ENCODE measurements around the gene PSKH1.
"Not testable (repeated sequence)": the region's sequence is repeated elsewhere in the genome, so short reads cannot be mapped to it uniquely, and the experiment has no call there.

Gene PSKH1

DNA sequence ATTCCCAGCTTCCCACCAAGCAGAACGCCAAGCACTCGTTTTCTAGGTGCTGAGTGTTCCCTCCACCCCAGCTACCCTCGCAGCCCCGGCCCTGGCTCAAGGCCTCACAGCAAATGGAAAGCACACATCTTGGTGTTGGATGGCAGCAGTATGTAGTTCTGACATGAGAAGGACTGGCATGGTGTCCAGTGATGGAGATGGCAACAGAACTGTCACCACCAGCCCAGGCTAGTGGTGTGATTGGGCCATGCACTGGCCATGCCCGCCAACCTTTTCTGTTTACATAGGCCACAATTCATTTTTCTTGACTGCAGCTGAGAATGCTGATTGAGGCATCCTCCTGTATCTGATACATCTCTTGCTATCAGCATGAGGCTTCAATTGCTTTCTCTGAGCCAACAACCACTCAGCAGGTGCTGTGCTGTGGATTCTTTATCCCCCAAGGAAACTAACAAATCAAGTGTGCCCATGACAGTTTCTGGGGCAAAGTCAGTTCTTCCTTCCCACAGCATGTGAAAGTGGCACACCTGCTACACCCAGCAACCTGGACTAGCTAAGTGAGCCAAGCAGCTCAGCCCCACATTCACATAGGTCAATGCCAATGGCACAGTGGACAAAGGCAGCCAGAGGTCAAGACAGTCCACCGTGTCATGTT is 71.5 kb downstream of the PSKH1 start:
- no peak for DNase-seq

GRCh38 chr16:67965668-67966548 is 72.9 kb downstream of the PSKH1 start:
- no peak for DNase-seq

- no peak for DNase-seq
Measured at GRCh38 chr16:67966549-67967182, 73.6 kb downstream of the PSKH1 start.

DNA sequence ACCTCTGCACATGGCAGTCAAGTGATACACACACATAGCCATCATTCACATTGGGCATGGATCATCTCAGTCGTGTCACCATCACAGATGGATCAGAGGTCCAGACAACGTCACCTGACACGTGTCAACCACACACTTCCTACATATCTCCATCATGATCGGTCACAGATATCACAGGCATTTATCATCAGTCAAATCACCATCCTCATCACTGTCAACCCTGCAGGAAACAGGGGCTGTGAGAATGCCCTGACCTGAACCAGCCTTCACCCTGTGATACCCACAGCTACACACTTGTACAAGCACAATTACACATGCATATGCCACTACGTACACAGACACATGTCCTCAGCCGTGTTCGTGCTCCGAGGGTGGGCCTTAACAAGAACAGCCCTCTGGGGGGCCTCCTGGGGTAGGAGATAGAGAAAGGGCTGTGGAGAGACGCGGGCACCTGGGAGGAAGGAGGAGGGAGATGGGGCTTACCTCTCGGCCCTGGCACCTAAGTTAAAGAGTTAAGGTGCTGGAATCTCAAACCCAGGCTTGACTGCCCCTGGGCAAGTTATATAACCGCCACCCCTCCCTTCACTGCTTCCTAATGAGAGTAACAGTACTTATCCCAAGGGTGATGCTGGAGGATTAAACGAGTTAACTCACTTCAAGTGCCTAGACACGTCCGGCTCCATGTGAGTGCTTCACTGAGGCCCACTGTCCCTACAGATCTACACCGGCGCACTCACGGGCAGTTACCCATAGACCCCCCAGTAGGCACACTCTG is 74.3 kb downstream of the PSKH1 start:
- no peak for DNase-seq

- no peak for DNase-seq
Measured at GRCh38 chr16:67967958-67968399, 74.9 kb downstream of the PSKH1 start.

DNA sequence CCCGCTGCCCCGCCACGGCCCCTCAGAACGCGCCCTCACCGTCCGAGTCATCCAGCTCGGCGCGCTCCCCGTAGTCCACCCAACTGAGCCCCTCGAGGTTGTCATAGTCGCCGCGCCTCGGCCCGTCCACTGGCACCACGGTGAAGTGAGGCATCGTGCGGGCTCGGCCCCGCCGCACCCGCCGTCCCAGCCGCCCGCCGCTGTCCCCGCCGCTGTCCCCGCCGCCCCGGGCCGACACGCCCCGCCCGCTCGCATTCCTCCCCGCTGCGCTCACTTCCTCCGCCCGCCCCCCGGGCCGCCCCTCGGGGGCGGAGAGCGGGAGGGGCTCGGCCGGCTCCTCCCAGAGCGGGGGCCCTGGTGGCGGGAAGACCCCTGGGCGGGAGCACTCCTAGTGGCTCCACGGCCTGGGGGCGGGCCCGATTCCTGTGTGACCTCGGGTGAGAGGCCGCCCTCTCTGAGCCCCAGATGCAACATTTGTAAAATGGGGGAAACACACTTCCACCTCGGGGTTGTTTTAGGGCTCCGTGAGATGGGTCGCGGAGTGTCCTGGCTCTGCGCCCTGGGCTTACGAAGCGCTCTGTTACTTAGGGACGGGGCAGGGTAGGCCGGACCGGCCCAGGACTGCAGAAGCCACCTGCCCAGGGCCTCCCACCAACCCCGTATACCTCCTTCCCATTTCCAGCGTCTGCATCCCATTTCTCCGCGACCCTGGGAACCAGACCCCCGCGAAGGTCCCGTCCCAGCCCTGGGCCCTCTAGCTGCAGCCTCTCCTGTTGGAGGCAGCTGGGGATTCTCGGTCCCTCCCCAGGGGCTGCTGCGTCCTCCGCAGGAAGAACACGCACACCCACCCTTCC is 75.6 kb downstream of the PSKH1 start, which contains the start of gene SLC12A4:
Gene SLC12A4, minus strand, starts transcription at position 238 of the 854 bp plus-strand sequence. Its CDS starts 84 bp downstream, at position 154.
- peak; percentile 43 for DNase-seq

DNA sequence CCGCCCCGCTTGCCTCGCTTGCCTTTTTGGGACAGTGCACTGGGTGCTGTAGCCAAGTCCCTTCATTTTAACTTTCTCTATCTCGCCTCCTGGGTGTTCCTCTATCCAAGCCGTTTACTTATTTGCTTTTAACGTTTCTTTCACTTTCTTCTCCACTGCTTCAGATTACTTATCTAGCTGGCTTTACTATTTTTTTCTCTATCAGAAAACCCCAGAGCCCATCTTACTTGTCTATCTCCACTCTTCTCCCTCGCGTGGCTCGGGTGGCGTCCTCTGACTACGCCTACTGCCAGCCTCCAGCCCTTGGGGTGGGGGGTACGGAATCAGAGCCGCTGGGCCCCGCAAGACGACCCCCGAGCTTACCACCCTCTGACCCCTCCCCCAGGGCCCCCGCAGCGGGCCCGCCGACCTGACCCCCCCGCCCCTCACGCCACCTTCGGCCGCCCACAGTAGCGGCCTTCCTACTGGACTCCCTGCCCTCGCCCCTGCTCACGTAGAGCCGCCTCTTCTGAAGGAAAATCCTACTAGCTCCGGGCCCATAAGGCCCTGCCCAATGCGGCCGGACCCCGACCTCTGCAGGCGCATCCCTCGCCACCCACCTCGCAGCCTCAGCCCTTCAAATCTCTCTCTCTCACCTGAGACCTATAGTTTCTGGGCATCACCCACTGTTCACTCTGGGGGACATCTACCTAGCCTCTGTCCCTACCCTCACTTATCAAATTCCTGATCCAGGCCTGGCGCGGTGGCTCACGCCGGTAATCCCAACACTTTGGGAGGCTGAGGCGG is 76.4 kb downstream of the PSKH1 start:
- DNase-seq: no peak

- DNase-seq: no peak
Measured at GRCh38 chr16:67971111-67971510, 78.1 kb downstream of the PSKH1 start.

DNA sequence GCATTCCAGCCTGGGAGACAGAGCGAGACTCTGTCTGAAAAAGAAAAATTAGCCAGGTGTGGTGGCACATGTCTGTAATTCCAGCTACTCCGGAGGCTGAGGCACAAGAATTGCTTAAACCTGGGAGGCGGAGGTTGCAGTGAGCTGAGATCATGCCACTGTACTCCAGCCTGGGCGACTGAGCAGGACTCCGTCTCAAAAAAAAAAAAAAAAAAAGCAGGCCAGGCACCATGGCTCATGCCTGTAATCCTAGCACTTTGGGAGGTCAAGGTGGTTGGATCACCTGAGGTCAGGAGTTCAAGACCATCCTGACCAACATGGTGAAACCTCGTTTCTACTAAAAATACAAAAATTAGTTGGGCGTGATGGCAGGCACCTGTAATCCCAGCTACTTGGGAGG is 79.2 kb downstream of the PSKH1 start:
- not testable (repeated sequence) for DNase-seq

- DNase-seq: no peak
Measured at GRCh38 chr16:67975321-67976105, 82.5 kb downstream of the PSKH1 start.

DNA sequence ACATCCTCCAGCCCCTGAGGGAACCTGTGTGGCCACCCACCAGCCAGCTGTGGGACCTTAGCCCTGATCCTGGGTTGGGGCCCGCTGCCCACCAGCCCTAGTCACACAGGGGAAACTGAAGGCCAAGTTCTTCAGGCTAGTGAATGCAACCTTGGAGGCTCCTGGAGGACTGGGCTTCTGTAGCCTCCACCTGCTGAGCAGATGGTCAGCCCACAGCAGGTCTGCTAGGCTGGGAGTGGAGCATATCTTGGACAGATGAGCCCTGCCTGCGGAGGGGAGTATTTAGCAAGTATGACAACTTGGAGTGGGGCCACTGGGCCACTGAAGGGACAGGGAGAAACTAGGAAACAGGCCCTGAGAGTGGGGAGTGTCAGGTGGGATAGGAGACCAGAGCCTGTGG is 83.2 kb downstream of the PSKH1 start:
- no peak for DNase-seq

GRCh38 chr16:67977005-67977404 is 84.0 kb downstream of the PSKH1 start:
- no peak for DNase-seq

DNA sequence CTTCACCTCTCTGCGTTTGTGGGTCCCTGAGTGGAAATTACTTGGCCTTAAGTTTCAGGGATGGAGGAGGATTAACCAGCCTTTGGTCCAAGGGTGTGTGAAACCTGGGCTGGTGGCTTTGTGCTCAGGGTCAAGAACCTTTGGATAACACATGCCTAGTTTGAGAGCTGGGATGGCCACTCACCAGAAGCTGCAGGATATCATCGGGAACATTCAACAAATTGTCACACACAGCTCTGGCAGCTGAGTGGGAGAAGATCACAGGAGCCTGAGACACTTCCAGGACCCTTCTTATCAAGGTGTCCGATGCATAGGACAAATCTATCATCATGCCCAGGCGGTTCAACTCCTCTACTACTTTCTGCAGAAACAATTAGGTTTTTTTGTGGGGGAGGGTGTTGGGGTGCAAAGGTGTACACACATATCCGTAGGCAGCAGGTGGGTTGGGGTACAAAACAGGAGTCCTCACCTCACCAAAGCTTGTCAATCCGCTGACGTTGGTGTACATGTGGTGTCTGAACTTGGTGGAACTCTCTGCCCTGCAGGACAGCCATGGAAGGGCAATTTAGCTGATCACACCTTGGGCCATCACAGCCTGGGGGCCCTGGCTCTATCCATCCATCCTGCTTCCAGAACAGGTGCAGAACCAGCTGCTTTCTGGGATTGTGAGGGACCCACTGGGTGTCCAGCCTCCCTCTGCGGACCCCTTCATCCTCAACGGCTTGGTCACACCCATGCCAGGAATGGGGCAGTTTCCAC is 84.6 kb downstream of the PSKH1 start:
- no peak for DNase-seq

All from KG1 (cell line).